ENCODE results near the gene KCNC1. TPM values are rescaled to one million over a fixed set of nuclear protein-coding genes. Genes with fewer than 3 reads are reported as not detected.

Gene KCNC1
- total RNA-seq (0.08 and 0.20 TPM in 2 replicates), polyA plus RNA-seq (0.01 and 0.66 TPM in 2 replicates)

DNA sequence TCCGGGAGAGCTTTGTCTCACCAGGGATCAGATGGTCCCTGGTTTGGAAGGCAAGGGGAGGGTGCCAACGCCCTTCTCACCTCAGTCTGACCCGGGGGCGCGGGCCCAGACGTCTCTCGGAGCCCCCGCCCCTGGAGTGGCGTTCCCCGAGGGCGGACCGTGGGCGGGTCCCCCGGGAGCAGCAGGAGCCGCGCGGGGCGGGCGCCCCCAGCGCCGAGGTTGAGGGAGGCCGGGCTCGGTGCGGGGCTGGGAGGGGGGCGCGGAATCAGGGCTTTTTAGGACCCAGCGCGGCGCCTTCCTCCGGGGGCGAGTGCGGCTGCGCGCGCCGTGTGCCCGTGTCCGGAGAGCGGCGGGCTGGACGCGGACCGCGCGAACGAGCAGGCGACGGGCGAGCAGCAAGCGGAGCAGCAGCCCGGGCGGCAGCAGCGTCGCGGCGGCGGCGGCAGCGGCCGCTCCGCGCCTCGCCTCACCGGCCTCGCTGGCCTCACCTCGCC, at the start of gene KCNC1:
TSS of gene KCNC1 (plus strand) at position 364 of the 494 bp plus-strand sequence. CDS start 1,222 bp downstream, outside the sequence.
- H3K79me2 ChIP-seq, result no peaks in the 10 kb centered on the region
- no peaks in the 10 kb centered on the region for H4K20me1 ChIP-seq (ENCODE audit: insufficient read depth, poor library complexity, severe bottlenecking)
- H3K36me3 ChIP-seq (replicated peaks; ENCODE audit: insufficient read depth, low read depth), result no peaks in the 10 kb centered on the region
- DNase-seq (ENCODE audit: low spot score), result peak; percentile 78
- no peaks in the 10 kb centered on the region for H3K9me2 ChIP-seq (replicated peaks; ENCODE audit: insufficient read depth)
- no peaks in the 10 kb centered on the region for H3K4me1 ChIP-seq (ENCODE audit: insufficient read depth)
- H3K27me3 ChIP-seq, result peaks cover 64% of the 10 kb centered on the region
- H3K4me2 ChIP-seq, result peak within 1 kb of the TSS; percentile 93
- WGBS (ENCODE audit: low lambda C conversion rate, missing lambda C conversion rate), result 3% methylated on average over 15 of the region's 66 CpGs
- no peak within 1 kb of the TSS for H3K27ac ChIP-seq
- no peak for TF ChIP-seq EZH2 (IDR thresholded peaks at IDR 0.05; ENCODE audit: borderline replicate concordance)
- no peak for TF ChIP-seq EZH2phosphoT487 (IDR thresholded peaks at IDR 0.05; ENCODE audit: low read depth, severe bottlenecking, unreplicated experiment)
- no peak for TF ChIP-seq CTCF (IDR thresholded peaks at IDR 0.05; ENCODE audit: poor library complexity)
- H3K9me3 ChIP-seq (ENCODE audit: low read depth), result no peaks in the 10 kb centered on the region
- no peak within 1 kb of the TSS for H2AFZ ChIP-seq
- H3K4me3 ChIP-seq, result peak within 1 kb of the TSS; percentile 42

- H3K4me1 ChIP-seq (ENCODE audit: insufficient read depth), result no peaks in the 10 kb centered on the region
- no peak overlapping the region for H3K4me2 ChIP-seq
- 47% methylated on average over 8 of the region's 8 CpGs for WGBS (ENCODE audit: low lambda C conversion rate, missing lambda C conversion rate)
- no peaks in the 10 kb centered on the region for H3K9me3 ChIP-seq (ENCODE audit: low read depth)
- no peaks in the 10 kb centered on the region for H3K36me3 ChIP-seq (replicated peaks; ENCODE audit: insufficient read depth, low read depth)
- no peaks in the 10 kb centered on the region for H3K79me2 ChIP-seq
- H3K4me3 ChIP-seq, result no peak overlapping the region
- no peak overlapping the region for H2AFZ ChIP-seq
- H3K9me2 ChIP-seq (replicated peaks; ENCODE audit: insufficient read depth), result no peaks in the 10 kb centered on the region
- TF ChIP-seq CTCF (IDR thresholded peaks at IDR 0.05; ENCODE audit: poor library complexity) (no peak), EZH2 (IDR thresholded peaks at IDR 0.05; ENCODE audit: borderline replicate concordance) (no peak), EZH2phosphoT487 (IDR thresholded peaks at IDR 0.05; ENCODE audit: low read depth, severe bottlenecking, unreplicated experiment) (no peak)
- H3K27ac ChIP-seq, result no peak overlapping the region
- H3K27me3 ChIP-seq, result peaks cover 31% of the 10 kb centered on the region
- no peaks in the 10 kb centered on the region for H4K20me1 ChIP-seq (ENCODE audit: insufficient read depth, poor library complexity, severe bottlenecking)
- DNase-seq (ENCODE audit: low spot score), result no peak
Measured at GRCh38 chr11:17686231-17686980, 48.2 kb upstream of the KCNC1 start.

- Histone ChIP-seq H3K9me3 (ENCODE audit: low read depth) (no peaks in the 10 kb centered on the region), H4K20me1 (ENCODE audit: insufficient read depth, poor library complexity, severe bottlenecking) (no peaks in the 10 kb centered on the region), H2AFZ (no peak overlapping the region), H3K27ac (no peak overlapping the region), H3K4me3 (no peak overlapping the region), H3K27me3 (peaks cover 43% of the 10 kb centered on the region), H3K4me2 (no peak overlapping the region), H3K9me2 (replicated peaks; ENCODE audit: insufficient read depth) (no peaks in the 10 kb centered on the region), H3K36me3 (replicated peaks; ENCODE audit: insufficient read depth, low read depth) (no peaks in the 10 kb centered on the region), H3K4me1 (ENCODE audit: insufficient read depth) (no peaks in the 10 kb centered on the region), H3K79me2 (no peaks in the 10 kb centered on the region)
- DNase-seq (ENCODE audit: low spot score), result no peak
- TF ChIP-seq CTCF (IDR thresholded peaks at IDR 0.05; ENCODE audit: poor library complexity), result no peak
- no peak for TF ChIP-seq EZH2phosphoT487 (IDR thresholded peaks at IDR 0.05; ENCODE audit: low read depth, severe bottlenecking, unreplicated experiment)
- no peak for TF ChIP-seq EZH2 (IDR thresholded peaks at IDR 0.05; ENCODE audit: borderline replicate concordance)
- 91% methylated on average over 18 of the region's 18 CpGs for whole genome bisulfite sequencing (ENCODE audit: low lambda C conversion rate, missing lambda C conversion rate)
Measured at GRCh38 chr11:17687946-17688670, 46.5 kb upstream of the KCNC1 start.
